Naive thymus-derived CD4-positive, alpha-beta T cell (primary cell): ENCODE measurements around the gene ENDOV. TPM values are rescaled to one million over a fixed set of nuclear protein-coding genes. Genes with fewer than 3 reads are reported as not detected.
"Not testable (repeated sequence)": the region's sequence is repeated elsewhere in the genome, so short reads cannot be mapped to it uniquely, and the experiment has no call there.

Experiments used
- ATAC-seq: fragments of 150-1000 bp; cut with Tn5 transposase; 2 replicates; pipeline ENCODE4 v1.10.0; 2021; ENCODE audit warnings: mild to moderate bottlenecking, moderate library complexity
- CTCF ChIA-PET: fragments of 350-600 bp; sonication (Branson Sonifier 250); formaldehyde crosslinking; loops from one replicate; lab custom pipeline; 2021; ENCODE audit warnings: antibody characterized with exemption; lab: Charles Lee
- POLR2A ChIA-PET: fragments of 350-600 bp; sonication (Branson Sonifier 250); formaldehyde crosslinking; loops from one replicate; lab custom pipeline; 2021; ENCODE audit warnings: antibody characterized with exemption, inconsistent platforms; lab: Charles Lee
- DNase-seq, 9 donors: peaks; one replicate each; pipeline versions ENCODE4 v3.0.0 to v3.0.0-alpha.2; 2020 to 2022; ENCODE audit warnings: mixed read lengths in 1 of 9
- H3K27ac ChIP-seq: one replicate; pipeline ENCODE4 v1.7.0; 2013; ENCODE audit warnings: mild to moderate bottlenecking, low read depth, low read length, moderate library complexity
- H3K27me3 ChIP-seq, 2 donors: one replicate each; pipeline ENCODE4 v1.7.0; 2013; ENCODE audit warnings: low read length in 2 of 2, mild to moderate bottlenecking in 2 of 2, moderate library complexity in 2 of 2; ENCODE audit not compliant: control insufficient read depth in 2 of 2, insufficient read depth in 2 of 2
- H3K36me3 ChIP-seq, 3 experiments: 1 replicate in 2 of 3; 2 replicates in 1 of 3; pipeline ENCODE4 v1.7.0; 2013; ENCODE audit warnings: low read length in 3 of 3, mild to moderate bottlenecking in 3 of 3, moderate library complexity in 1 of 3; ENCODE audit not compliant: insufficient read depth in 3 of 3, control insufficient read depth in 2 of 3
- H3K4me1 ChIP-seq, 2 donors: one replicate each; pipeline ENCODE4 v1.7.0; 2013; ENCODE audit warnings: low read length in 2 of 2, mild to moderate bottlenecking in 2 of 2, moderate library complexity in 1 of 2; ENCODE audit not compliant: control insufficient read depth in 2 of 2, insufficient read depth in 2 of 2
- H3K4me3 ChIP-seq: 2 replicates; pipeline ENCODE4 v1.7.0; 2013; ENCODE audit warnings: mild to moderate bottlenecking, low read length
- H3K9me3 ChIP-seq, 3 experiments: 1 replicate in 2 of 3; 2 replicates in 1 of 3; pipeline ENCODE4 v1.7.0; 2013; ENCODE audit warnings: low read length in 3 of 3; ENCODE audit not compliant: control insufficient read depth in 2 of 3
- H3K27ac Mint-ChIP-seq, 9 donors: one replicate each; pipeline ENCODE4 v1.8.0; 2020 to 2022; ENCODE audit warnings: mixed read lengths in 9 of 9, mild to moderate bottlenecking in 8 of 9, moderate library complexity in 5 of 9, inconsistent platforms in 2 of 9
- H3K27me3 Mint-ChIP-seq, 5 donors: one replicate each; pipeline ENCODE4 v1.8.0; 2021 to 2022; ENCODE audit warnings: mixed read lengths in 5 of 5, mild to moderate bottlenecking in 1 of 5
- H3K36me3 Mint-ChIP-seq, 5 donors: one replicate each; pipeline ENCODE4 v1.8.0; 2020 to 2022; ENCODE audit warnings: mixed read lengths in 5 of 5, mild to moderate bottlenecking in 3 of 5, inconsistent platforms in 1 of 5
- H3K4me1 Mint-ChIP-seq, 7 donors: one replicate each; pipeline ENCODE4 v1.8.0; 2020 to 2022; ENCODE audit warnings: mixed read lengths in 7 of 7, mild to moderate bottlenecking in 3 of 7, inconsistent platforms in 1 of 7
- H3K4me3 Mint-ChIP-seq, 10 donors: one replicate each; pipeline ENCODE4 v1.8.0; 2020 to 2022; ENCODE audit warnings: mild to moderate bottlenecking in 10 of 10, mixed read lengths in 10 of 10, moderate library complexity in 6 of 10, inconsistent platforms in 2 of 10
- H3K9me3 Mint-ChIP-seq, 11 donors: one replicate each; pipeline ENCODE4 v1.8.0; 2020 to 2022; ENCODE audit warnings: mixed read lengths in 11 of 11, mild to moderate bottlenecking in 4 of 11, inconsistent platforms in 1 of 11, moderate library complexity in 1 of 11
- intact Hi-C, 2 donors: fragments of 100-400 bp; cut with micrococcal nuclease; formaldehyde crosslinking; loops; one replicate each; pipeline ENCODE4 v1.15.1; 2023
- polyA plus RNA-seq, 2 donors: library from polyadenylated mRNA; unstranded; fragments of 300-500 nt; fragmentation: Illumina TruSeq; gene quantifications; one replicate each; pipeline ENCODE4 v1.2.3, GENCODE V29; 2021
- total RNA-seq, 6 experiments: library from RNA in 5 of 6; stranded (reverse) in 5 of 6; gene quantifications; 1 replicate in 5 of 6; 2 replicates in 1 of 6; pipeline ENCODE4 v1.2.3 and lab custom pipeline; 2021 to 2026

The ENDOV gene
- total and polyA plus RNA-seq, 7 experiments from 2014 or later = 7.5 to 26.5 (median 20.9) TPM

DNA sequence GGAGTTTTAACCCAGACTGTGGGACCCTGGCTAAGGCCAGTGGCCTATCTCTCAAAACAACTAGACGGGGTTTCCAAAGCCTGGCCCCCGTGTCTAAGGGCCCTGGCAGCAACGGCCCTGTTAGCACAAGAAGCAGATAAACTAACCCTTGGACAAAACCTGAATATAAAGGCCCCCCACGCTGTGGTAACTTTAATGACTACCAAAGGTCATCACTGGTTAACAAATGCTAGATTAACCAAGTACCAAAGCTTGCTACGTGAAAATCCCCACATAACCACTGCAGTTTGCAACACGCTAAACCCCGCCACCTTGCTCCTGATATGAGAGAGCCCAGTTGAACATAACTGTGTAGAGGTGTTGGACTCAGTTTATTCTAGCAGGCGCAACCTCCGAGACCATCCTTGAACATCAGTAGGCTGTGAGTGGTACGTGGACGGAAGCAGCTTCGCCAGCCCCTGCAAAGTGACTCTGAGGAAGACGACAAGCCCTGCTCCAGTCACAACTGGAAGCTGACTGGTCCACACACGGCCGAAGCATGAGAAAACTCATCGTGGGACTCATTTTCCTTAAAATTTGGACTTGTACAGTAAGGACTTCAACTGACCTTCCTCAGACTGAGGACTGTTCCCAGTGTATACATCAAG is 4.4 kb upstream of the ENDOV start:
- H3K27me3 ChIP-seq, H3K4me3 ChIP-seq, H3K27ac Mint-ChIP-seq, ATAC-seq, H3K27ac ChIP-seq, POLR2A ChIA-PET, H3K36me3 Mint-ChIP-seq, H3K4me1 ChIP-seq, H3K36me3 ChIP-seq, H3K9me3 ChIP-seq, intact Hi-C loops, CTCF ChIA-PET, H3K9me3 Mint-ChIP-seq, DNase-seq, H3K4me3 Mint-ChIP-seq: not testable (repeated sequence)
- peaks cover 0 to 12% (median 9%) of the 10 kb centered on the region in 7 donors for H3K4me1 Mint-ChIP-seq
- peaks cover 11 to 38% (median 15%) of the 10 kb centered on the region in 5 donors for H3K27me3 Mint-ChIP-seq

DNA sequence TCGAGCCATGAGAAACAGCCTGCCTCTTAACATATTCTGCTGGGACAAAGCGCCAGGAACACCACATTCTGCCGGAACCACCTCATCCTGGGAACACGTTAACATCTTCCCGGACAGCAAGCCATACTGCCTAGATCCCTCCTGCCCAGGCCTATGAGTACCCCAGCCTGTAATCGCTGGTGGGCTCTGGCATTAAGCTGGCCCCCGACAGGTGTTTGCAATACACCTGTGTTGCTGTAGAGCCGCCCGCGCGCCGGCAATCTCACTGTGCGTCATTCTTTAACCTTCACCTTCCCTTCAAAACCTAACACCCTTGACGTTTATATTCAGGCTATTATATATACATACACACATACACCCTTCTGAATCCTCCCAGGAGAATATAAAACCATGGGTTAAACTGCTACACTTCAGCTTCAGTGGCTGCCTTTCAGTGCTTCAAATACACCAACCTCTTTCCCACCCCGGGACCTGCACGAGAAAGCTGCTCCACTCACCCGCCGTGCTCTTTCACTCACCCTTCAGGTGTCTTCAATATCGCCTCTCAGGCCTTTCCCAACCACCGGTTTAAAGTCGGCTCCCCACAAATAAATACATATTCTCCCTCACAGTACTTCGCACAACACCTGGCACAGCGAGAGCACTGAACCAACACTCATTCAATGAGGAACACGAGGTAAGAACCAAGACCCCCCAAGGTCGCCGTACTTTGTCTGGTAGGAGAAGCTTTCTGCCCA is 1.0 kb upstream of the ENDOV start:
- Mint-ChIP-seq H3K4me1 (peaks cover 12 to 40% (median 32%) of the 10 kb centered on the region in 7 donors), H3K27ac (peak overlapping the region; percentile 5 to 94 (median 77)), H3K4me3 (peak overlapping the region; percentile 78 to 92 (median 88)), H3K36me3 (peaks cover 0 to 10% (median 6%) of the 10 kb centered on the region in 5 donors), H3K27me3 (peaks cover 7 to 34% (median 15%) of the 10 kb centered on the region in 5 donors), H3K9me3 (peaks cover 0 to 4% (median 0%) of the 10 kb centered on the region in 11 donors)
- ChIA-PET POLR2A (interaction anchor here (1.3 to 1.4 kb wide), 2 partner anchors 41 to 591 kb away, joined by 3 to 8 read pairs; no protein-coding TSS in a partner anchor), CTCF (no interaction called here)
- Histone ChIP-seq H3K4me1 (peaks cover 4 to 16% of the 10 kb centered on the region in 2 donors), H3K4me3 (peak overlapping the region; percentile 74), H3K27me3 (peaks cover 0 to 4% of the 10 kb centered on the region in 2 donors), H3K36me3 (peaks cover 0 to 15% (median 0%) of the 10 kb centered on the region in 3 experiments), H3K9me3 (no peaks in the 10 kb centered on the region), H3K27ac (no peak overlapping the region)
- DNase-seq (peak in 1 of 9 donors; percentile 15), ATAC-seq (no peak)
- intact Hi-C loops = no loop called here

DNA sequence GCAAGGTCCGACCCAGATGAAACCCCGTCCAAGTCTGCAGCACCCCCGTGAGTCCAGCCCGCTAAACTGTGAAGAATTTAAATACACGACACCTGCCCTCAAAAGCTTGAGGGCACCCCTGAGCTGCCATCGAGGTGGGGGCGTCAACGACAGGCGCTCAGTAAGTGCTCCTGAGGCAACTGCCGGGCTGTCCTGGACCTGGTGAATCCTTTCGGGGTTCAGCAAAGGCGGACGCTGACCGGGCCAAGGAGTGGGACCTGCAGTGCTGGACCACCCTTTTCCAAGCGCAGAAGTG is 512 bp upstream of the ENDOV start:
- Histone ChIP-seq H3K27ac (peak overlapping the region; percentile 83), H3K9me3 (no peaks in the 10 kb centered on the region), H3K27me3 (peaks cover 0 to 4% of the 10 kb centered on the region in 2 donors), H3K4me3 (peak overlapping the region; percentile 74), H3K36me3 (peaks cover 0 to 15% (median 0%) of the 10 kb centered on the region in 3 experiments), H3K4me1 (peaks cover 4 to 16% of the 10 kb centered on the region in 2 donors)
- DNase-seq (peak in 3 of 9 donors; percentile 12 to 33 (median 17)), ATAC-seq (no peak)
- CTCF ChIA-PET = no interaction called here
- intact Hi-C loops = no loop called here
- POLR2A ChIA-PET = interaction anchor here (1.3 to 1.4 kb wide), 2 partner anchors 40 to 590 kb away, joined by 3 to 8 read pairs; no protein-coding TSS in a partner anchor
- peak overlapping the region; percentile 78 to 92 (median 88) for H3K4me3 Mint-ChIP-seq
- peak overlapping the region; percentile 5 to 94 (median 77) for H3K27ac Mint-ChIP-seq
- peaks cover 12 to 40% (median 32%) of the 10 kb centered on the region in 7 donors for H3K4me1 Mint-ChIP-seq
- H3K36me3 Mint-ChIP-seq = peaks cover 0 to 10% (median 6%) of the 10 kb centered on the region in 5 donors
- peaks cover 0 to 4% (median 0%) of the 10 kb centered on the region in 11 donors for H3K9me3 Mint-ChIP-seq
- H3K27me3 Mint-ChIP-seq = peaks cover 5 to 32% (median 15%) of the 10 kb centered on the region in 5 donors

DNA sequence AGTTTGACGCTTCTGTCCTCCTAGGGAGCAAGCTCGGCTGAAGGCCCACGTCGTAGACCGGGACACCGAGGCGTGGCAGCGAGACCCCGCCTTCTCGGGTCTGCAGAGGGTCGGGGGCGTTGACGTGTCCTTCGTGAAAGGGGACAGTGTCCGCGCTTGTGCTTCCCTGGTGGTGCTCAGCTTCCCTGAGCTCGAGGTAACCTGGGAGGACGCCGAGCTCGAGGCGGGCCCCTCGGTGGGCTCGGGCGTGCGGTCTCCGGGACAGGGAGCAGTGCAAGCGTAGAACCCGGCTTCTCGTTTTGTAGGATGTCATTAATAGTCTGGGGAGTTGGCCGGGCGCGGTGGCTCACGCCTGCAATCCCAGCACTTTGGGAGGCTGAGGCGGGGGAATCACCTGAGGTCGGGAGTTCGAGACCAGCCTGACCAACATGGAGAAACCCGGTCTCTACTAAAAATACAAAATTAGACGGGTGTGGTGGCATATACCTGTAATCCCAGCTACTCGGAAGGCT is 715 bp downstream of the ENDOV start:
- POLR2A ChIA-PET = interaction anchor here (0.6 to 1.4 kb wide), 2 partner anchors 571 to 589 kb away, joined by 3 read pairs; no protein-coding TSS in a partner anchor
- no peak for DNase-seq
- no peak for ATAC-seq
- no peaks in the 10 kb centered on the region for H3K9me3 ChIP-seq
- peak overlapping the region; percentile 83 for H3K27ac ChIP-seq
- peaks cover 0 to 4% of the 10 kb centered on the region in 2 donors for H3K27me3 ChIP-seq
- peak overlapping the region; percentile 74 for H3K4me3 ChIP-seq
- peaks cover 0 to 4% (median 0%) of the 10 kb centered on the region in 11 donors for H3K9me3 Mint-ChIP-seq
- peaks cover 4 to 16% of the 10 kb centered on the region in 2 donors for H3K4me1 ChIP-seq
- peaks cover 5 to 32% (median 15%) of the 10 kb centered on the region in 5 donors for H3K27me3 Mint-ChIP-seq
- peak overlapping the region in 7 of 9 donors; percentile 62 to 94 (median 80) for H3K27ac Mint-ChIP-seq
- CTCF ChIA-PET = interaction anchor here (0.5 to 0.9 kb wide), 3 partner anchors 72 to 688 kb away, joined by 3 read pairs; partner anchors contain the start of gene CHMP6
- H3K4me3 Mint-ChIP-seq = peak overlapping the region; percentile 78 to 92 (median 88)
- intact Hi-C loops = loop anchor here (1.0 kb wide), 2 partner anchors 39 to 268 kb away; partner anchors contain the start of gene EIF4A3 (in 2 of the 2)
- peaks cover 0 to 15% (median 0%) of the 10 kb centered on the region in 3 experiments for H3K36me3 ChIP-seq
- peaks cover 0 to 10% (median 7%) of the 10 kb centered on the region in 5 donors for H3K36me3 Mint-ChIP-seq
- peaks cover 12 to 40% (median 32%) of the 10 kb centered on the region in 7 donors for H3K4me1 Mint-ChIP-seq

DNA sequence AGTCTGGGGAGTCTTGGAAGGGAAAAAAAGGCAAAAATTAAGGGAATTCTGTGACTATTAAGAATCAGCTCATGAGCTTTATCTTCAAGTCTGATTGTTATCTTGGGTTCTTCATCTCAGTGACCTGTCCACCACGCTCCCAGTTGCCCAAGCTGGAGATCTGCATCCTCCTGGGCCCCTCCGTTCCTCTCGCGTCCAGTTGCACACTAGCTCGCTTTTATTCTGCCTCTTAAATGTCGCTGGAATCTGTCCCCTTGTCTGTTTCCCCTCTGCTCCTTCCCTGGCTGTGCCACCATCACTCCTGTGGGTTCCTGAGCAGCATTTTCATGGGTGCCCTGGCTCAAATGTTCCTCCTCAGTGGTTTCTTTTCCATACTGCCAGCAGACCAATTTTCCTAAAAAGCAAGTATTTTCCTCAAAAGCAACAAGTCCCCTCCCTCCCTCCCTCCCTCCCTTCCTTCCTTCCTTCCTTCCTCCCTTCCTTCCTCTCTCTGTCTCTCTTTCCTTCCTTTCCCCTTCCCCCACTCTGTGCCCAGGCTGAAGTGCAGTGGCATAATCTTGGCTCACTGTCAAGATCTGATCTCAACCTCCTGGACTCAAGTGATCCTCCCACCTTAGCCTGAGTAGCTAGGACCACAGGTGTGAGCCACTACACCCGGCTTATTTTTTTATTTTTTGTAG is 1.4 kb downstream of the ENDOV start:
- Histone ChIP-seq H3K27me3 (peaks cover 0 to 1% of the 10 kb centered on the region in 2 donors), H3K4me1 (peaks cover 4 to 16% of the 10 kb centered on the region in 2 donors), H3K4me3 (no peak overlapping the region), H3K9me3 (no peaks in the 10 kb centered on the region), H3K36me3 (peaks cover 0 to 15% (median 0%) of the 10 kb centered on the region in 3 experiments), H3K27ac (no peak overlapping the region)
- H3K36me3 Mint-ChIP-seq = peaks cover 0 to 10% (median 7%) of the 10 kb centered on the region in 5 donors
- intact Hi-C loops = no loop called here
- H3K9me3 Mint-ChIP-seq = peaks cover 0 to 4% (median 0%) of the 10 kb centered on the region in 11 donors
- no peak for DNase-seq
- peaks cover 5 to 28% (median 15%) of the 10 kb centered on the region in 5 donors for H3K27me3 Mint-ChIP-seq
- H3K4me3 Mint-ChIP-seq = peak overlapping the region; percentile 78 to 92 (median 89)
- peaks cover 12 to 40% (median 32%) of the 10 kb centered on the region in 7 donors for H3K4me1 Mint-ChIP-seq
- ChIA-PET POLR2A (no interaction called here), CTCF (interaction anchor here (0.6 to 0.9 kb wide), 2 partner anchors 575 to 687 kb away, joined by 3 read pairs; partner anchors contain the start of gene CHMP6)
- peak overlapping the region in 7 of 9 donors; percentile 63 to 93 (median 80) for H3K27ac Mint-ChIP-seq
- ATAC-seq = no peak

DNA sequence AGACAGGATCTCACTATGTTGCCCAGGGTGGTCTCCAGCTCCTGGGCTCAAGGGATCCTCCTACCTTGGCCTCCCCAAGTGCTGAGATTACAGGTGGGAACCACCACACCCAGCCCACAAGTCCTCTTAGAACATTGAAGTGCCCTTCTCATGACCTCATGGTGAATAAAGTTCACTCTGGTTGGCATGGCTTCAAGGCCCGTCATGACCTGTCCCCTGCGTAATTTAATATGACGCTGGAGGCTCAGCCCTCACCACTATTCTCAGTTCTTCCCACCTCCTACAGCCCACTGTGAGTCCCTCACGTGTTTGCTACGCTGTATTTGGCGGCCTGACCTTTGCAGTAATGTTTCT is 1.9 kb downstream of the ENDOV start:
- Histone ChIP-seq H3K27ac (no peak overlapping the region), H3K4me3 (no peak overlapping the region), H3K27me3 (no peaks in the 10 kb centered on the region), H3K9me3 (no peaks in the 10 kb centered on the region), H3K4me1 (peaks cover 4 to 16% of the 10 kb centered on the region in 2 donors), H3K36me3 (peaks cover 0 to 15% (median 0%) of the 10 kb centered on the region in 3 experiments)
- Mint-ChIP-seq H3K36me3 (peaks cover 0 to 10% (median 7%) of the 10 kb centered on the region in 5 donors), H3K27me3 (peaks cover 5 to 25% (median 15%) of the 10 kb centered on the region in 5 donors), H3K4me1 (peaks cover 12 to 40% (median 32%) of the 10 kb centered on the region in 7 donors), H3K4me3 (peak overlapping the region; percentile 64 to 92 (median 88)), H3K27ac (peak overlapping the region in 7 of 9 donors; percentile 62 to 93 (median 71)), H3K9me3 (peaks cover 0 to 4% (median 0%) of the 10 kb centered on the region in 11 donors)
- ATAC-seq (no peak), DNase-seq (no peak)
- CTCF ChIA-PET = no interaction called here
- POLR2A ChIA-PET = no interaction called here
- intact Hi-C loops = no loop called here
